AG09309 (cell line): ENCODE data around the gene ASTN2.

Experiments
- DNase-seq: peaks from one replicate; pipeline ENCODE4 v3.0.0-alpha.2; 2010; ENCODE audit warnings: low read depth
- H3K4me3 ChIP-seq: 2 replicates; pipeline ENCODE4 v1.5.1; 2011; ENCODE audit warnings: mild to moderate bottlenecking, low read depth, low read length, moderate library complexity; ENCODE audit not compliant: control insufficient read depth
- TF ChIP-seq, protein P1 (sequence below): IDR thresholded peaks from 2 replicates; pipeline ENCODE4 v1.5.1; 2011; ENCODE audit warnings: mild to moderate bottlenecking, low read depth, low read length, inconsistent platforms; ENCODE audit not compliant: insufficient read depth, control insufficient read depth; ENCODE audit errors: missing control alignments

ASTN2 gene

DNA sequence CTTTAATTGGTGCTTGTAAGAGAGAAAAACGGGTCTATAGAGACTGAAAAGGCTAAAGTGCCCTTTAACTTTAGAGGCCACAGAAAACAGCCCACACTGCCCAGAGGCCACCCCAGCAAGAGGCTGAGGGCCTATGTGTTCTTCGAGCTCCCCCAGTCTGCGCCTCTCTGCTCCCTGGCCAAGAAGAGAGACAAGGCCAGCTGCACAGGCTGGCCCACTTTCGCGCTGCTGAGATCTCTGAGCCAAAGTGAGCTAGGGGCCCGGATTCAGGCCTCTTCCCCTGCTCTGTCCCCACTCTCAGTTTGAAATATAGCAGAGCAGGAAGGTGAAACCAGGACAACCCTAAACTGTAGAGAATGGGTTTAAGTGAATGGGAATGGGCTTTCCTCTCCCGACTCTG is 859.7 kb downstream of the ASTN2 start:
- no peak for DNase-seq
- TF ChIP-seq, protein P1, sequence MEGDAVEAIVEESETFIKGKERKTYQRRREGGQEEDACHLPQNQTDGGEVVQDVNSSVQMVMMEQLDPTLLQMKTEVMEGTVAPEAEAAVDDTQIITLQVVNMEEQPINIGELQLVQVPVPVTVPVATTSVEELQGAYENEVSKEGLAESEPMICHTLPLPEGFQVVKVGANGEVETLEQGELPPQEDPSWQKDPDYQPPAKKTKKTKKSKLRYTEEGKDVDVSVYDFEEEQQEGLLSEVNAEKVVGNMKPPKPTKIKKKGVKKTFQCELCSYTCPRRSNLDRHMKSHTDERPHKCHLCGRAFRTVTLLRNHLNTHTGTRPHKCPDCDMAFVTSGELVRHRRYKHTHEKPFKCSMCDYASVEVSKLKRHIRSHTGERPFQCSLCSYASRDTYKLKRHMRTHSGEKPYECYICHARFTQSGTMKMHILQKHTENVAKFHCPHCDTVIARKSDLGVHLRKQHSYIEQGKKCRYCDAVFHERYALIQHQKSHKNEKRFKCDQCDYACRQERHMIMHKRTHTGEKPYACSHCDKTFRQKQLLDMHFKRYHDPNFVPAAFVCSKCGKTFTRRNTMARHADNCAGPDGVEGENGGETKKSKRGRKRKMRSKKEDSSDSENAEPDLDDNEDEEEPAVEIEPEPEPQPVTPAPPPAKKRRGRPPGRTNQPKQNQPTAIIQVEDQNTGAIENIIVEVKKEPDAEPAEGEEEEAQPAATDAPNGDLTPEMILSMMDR: no peak
- no peak overlapping the region for H3K4me3 ChIP-seq

DNA sequence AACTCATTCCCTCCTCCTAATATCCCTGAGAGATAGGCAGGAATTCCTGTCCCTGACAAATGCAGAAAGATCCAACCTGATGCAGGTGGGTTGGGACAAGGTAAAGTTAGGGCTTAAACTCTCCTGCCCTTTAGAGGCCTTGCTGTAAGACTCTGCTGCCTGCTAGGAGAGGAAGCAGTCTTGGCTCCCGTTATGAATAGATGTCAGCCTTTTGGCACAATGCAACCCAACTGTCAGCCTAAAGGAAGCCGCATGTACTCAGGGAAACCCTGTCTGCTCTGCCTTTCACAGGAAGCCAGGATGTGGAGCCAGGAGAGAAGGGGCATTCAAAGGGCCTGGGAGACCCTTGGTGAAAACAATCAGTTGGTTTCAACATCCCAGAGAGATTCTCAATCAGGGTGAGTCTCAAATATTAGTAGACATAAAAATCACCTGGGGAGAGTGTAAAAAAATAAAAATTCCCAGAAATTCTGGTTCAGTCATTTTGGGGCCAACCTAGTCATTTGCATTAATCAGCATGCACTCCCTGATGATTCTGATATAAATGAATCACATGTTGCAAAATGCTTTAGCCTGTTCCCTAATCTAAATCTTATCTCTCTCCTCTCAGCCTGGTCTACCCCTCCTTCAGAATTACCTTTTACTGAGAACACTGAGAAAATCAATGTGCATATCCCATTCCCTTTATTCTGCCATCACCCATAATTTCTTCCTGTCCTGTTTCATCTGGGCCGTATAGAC is 864.0 kb downstream of the ASTN2 start:
- no peak overlapping the region for H3K4me3 ChIP-seq
- TF ChIP-seq, protein P1: no peak
- DNase-seq: no peak

DNA sequence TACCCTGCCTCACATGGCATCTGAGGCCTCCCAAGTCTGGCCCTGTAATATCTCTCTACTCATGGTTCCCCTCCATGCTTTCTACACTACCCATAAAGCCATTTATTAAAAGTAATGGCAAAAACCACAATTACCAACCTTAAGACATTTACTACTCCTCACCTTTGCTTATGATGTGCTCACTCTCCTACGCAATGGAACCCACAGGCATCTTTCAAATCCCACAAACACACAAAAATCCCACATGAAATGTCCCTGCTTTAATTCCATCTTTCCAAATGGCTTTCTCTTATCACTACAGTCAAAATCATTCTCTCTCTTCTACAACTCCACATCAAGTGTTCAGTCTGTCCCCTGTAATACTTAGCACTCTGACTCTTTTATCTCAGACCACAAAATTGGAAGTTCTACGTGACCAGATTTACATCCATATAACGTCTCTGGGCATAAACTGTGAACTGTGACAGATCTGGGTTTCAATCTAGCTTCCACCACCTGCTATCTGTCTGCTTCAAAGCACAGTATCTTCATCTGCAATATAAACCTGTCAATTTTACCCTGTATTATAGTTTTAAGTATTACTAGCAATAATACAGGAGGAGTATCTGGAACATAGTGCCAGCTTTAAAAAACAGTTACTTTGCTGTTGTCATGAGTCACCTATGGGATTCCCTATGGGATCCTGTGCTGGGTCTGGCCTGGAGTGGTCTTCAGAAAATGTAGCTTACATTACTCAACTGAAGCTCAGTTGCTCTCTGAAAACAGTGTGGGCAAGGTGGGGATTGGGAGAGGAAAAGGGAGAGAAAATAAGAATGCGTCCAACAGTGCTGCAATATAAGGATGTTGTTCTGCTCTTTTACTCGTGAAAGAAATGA is 864.8 kb downstream of the ASTN2 start:
- no peak overlapping the region for H3K4me3 ChIP-seq
- no peak for DNase-seq
- TF ChIP-seq, protein P1: no peak

DNA sequence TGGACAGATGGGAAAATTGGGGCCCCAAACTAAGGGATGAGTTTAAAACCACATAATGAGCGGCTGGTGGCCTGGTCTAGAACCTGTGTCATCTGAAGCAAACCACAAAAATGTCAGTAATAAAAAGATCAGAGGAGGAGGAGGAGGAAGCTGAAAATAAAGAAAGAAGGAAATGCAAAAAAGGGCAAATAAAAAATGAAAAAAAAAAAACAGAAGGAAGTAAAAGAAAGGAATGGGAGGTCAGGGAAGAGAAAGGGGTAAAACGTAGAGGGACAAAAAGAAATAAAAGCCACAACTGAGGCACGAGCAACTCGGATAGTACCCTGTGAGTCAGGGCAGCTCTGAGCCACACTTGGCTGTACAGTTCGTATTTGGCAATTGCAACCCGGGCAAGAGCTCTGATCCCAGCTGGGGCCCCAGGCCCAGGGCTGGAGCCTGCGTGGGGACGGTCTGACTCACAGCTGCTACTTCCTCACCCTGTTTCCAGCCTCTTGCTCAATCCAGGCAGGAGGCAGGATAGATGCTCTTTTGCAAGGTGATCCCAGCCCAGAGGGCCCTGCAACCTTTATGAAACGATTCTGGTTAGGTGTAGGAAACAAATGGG is 865.7 kb downstream of the ASTN2 start:
- peak; percentile 87 for DNase-seq
- TF ChIP-seq, protein P1: no peak
- H3K4me3 ChIP-seq: no peak overlapping the region

DNA sequence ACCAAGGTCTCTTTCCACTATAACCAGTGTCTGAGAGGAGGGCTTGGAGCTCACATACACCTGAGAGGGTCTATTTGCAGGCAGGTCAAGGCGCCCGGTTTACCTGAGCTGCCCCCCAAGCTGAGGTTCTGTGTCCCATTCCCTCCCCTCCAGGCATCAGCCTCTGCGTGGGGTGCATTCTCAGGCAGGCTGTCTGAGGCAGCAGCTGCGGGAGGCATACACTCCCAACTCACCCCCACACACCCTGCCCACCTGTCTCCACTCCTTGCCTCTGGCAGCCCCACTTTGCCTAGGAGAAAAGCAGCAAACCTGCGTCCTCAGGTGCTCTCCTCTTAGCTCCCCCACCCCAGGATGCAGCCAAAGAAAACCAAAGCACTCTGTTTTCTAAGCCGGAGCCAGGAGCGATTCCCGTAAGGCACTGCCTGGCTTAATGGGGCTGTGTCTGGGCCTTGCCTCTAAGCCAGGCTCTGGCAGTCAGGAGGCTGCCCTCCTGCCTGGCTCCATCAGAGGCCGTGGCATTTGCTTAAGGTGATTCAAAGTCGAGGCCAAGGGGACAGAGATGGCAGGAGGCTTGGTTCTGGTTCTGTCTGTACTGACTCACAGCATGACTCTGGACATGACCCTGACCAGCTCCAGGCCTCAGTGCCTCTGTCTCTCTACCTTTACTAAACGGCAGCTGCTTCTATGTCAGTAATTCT is 867.0 kb downstream of the ASTN2 start:
- TF ChIP-seq, protein P1: no peak
- H3K4me3 ChIP-seq: no peak overlapping the region
- no peak for DNase-seq

DNA sequence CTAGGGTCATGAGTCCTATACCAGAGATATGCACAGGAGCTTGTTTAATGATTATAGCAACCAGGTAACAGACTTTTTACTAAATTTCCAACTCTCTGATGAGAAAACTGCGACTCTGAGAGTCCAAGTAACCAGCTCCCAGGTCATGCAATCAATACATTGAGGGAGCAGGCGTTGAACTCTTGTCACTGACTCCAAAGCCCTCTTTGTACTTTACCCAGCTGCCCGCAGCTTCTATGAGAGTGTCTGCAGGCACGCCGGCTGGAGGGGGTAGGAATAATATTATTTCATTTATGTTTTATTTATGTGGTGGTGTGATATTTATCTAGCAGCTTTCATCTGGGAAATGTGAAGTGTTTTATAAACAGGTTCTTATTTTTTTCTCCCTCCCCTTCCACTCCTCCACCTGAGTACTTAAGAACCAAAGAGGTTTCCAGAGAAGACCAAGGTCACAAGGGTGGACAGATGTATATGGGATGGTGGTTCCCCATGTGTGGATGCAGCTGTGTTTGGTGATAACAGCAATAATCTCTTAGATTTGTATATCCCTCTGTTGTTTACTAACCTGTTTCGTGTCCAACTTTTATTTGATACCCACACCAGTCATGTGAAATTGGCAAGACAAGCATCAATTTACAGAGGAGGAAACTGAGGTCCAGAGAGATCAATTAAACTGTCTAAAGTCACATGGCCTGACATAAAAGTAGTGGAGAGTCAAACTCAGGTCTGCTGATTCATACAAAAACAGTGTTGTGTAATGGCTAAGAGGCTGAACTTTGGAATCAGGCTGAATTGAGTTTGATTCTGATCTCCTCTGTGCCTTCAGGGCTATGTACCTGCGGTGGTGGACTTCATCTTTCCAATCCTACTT is 867.9 kb downstream of the ASTN2 start:
- DNase-seq: no peak
- TF ChIP-seq, protein P1: no peak

More for the DNA sequence above, 867.9 kb downstream of the ASTN2 start:
- H3K4me3 ChIP-seq: no peak overlapping the region
